Measurements from ENCODE around the gene TDRD6. TPM values are rescaled to one million over a fixed set of nuclear protein-coding genes. Genes with fewer than 3 reads are reported as not detected.
"Not testable (repeated sequence)": the region's sequence is repeated elsewhere in the genome, so short reads cannot be mapped to it uniquely, and the experiment has no call there.

Gene TDRD6
- 0.04 TPM in 1 of 2 replicates, not detected in the other for total RNA-seq

- DNase-seq (ENCODE audit: low read depth, low spot score) = no peak
Measured at GRCh38 chr6:46687619-46688097, at the start of gene TDRD6. Gene TDRD6 (plus strand): TSS chr6:46687885. CDS start chr6:46688129, 244 bp downstream.

GRCh38 chr6:46637933-46638332 lies 49.8 kb upstream of the TDRD6 start:
- no peak for DNase-seq (ENCODE audit: low read depth, low spot score)

- DNase-seq (ENCODE audit: low read depth, low spot score) = no peak
Measured at GRCh38 chr6:46638650-46639049, 49.0 kb upstream of the TDRD6 start.

GRCh38 chr6:46642928-46643751 lies 44.5 kb upstream of the TDRD6 start:
- no peak for DNase-seq (ENCODE audit: low read depth, low spot score)

GRCh38 chr6:46645265-46645664 lies 42.4 kb upstream of the TDRD6 start:
- DNase-seq (ENCODE audit: low read depth, low spot score) = no peak

GRCh38 chr6:46648108-46648507 lies 39.6 kb upstream of the TDRD6 start:
- not testable (repeated sequence) for DNase-seq (ENCODE audit: low read depth, low spot score)

- no peak for DNase-seq (ENCODE audit: low read depth, low spot score)
Measured at GRCh38 chr6:46648869-46649492, 38.7 kb upstream of the TDRD6 start.

GRCh38 chr6:46651006-46651405 lies 36.7 kb upstream of the TDRD6 start:
- no peak for DNase-seq (ENCODE audit: low read depth, low spot score)

GRCh38 chr6:46651816-46652215 lies 35.9 kb upstream of the TDRD6 start:
- DNase-seq (ENCODE audit: low read depth, low spot score) = no peak

- DNase-seq (ENCODE audit: low read depth, low spot score) = no peak
Measured at GRCh38 chr6:46652232-46652602, 35.5 kb upstream of the TDRD6 start.

GRCh38 chr6:46652603-46653438 lies 34.9 kb upstream of the TDRD6 start, which contains the start of the genes CYP39A1 and SLC25A27:
Gene CYP39A1 (minus strand): TSS chr6:46652818. CDS start chr6:46652582, 236 bp downstream.
Gene SLC25A27 (plus strand): TSS chr6:46652975. CDS start chr6:46653193, 218 bp downstream.
- DNase-seq (ENCODE audit: low read depth, low spot score) = peak; percentile 40

- no peak for DNase-seq (ENCODE audit: low read depth, low spot score)
Measured at GRCh38 chr6:46653439-46654195, 34.1 kb upstream of the TDRD6 start.

GRCh38 chr6:46655803-46656202 lies 31.9 kb upstream of the TDRD6 start:
- DNase-seq (ENCODE audit: low read depth, low spot score) = no peak

GRCh38 chr6:46657642-46658041 lies 30.0 kb upstream of the TDRD6 start:
- DNase-seq (ENCODE audit: low read depth, low spot score) = no peak

GRCh38 chr6:46661483-46661882 lies 26.2 kb upstream of the TDRD6 start:
- no peak for DNase-seq (ENCODE audit: low read depth, low spot score)

- DNase-seq (ENCODE audit: low read depth, low spot score) = no peak
Measured at GRCh38 chr6:46667377-46667776, 20.3 kb upstream of the TDRD6 start.

- DNase-seq (ENCODE audit: low read depth, low spot score) = no peak
Measured at GRCh38 chr6:46674410-46674809, 13.3 kb upstream of the TDRD6 start.

GRCh38 chr6:46676604-46677313 lies 10.9 kb upstream of the TDRD6 start:
- DNase-seq (ENCODE audit: low read depth, low spot score) = no peak

- DNase-seq (ENCODE audit: low read depth, low spot score) = no peak
Measured at GRCh38 chr6:46677314-46677654, 10.4 kb upstream of the TDRD6 start.

GRCh38 chr6:46684771-46685170 lies 2.9 kb upstream of the TDRD6 start:
- no peak for DNase-seq (ENCODE audit: low read depth, low spot score)
